Esophagus muscularis mucosa (tissue), 3 donors: ENCODE data around the gene PRKACB.

Experiments
- POLR2A ChIP-seq: fragments of 450-650 bp; IDR thresholded peaks from one replicate; pipeline ENCODE4 v1.6.1; 2017; ENCODE audit warnings: antibody characterized with exemption, moderate library complexity, mild to moderate bottlenecking, low read depth
- TF ChIP-seq, protein P1 (sequence below), 3 experiments: fragments of 200-600 bp in 2 of 3; fragments of 450-650 bp in 1 of 3; sonication (generic) in 2 of 3; IDR thresholded peaks; one replicate each; pipeline ENCODE4 v1.5.1; 2017 to 2019; ENCODE audit warnings: antibody characterized with exemption in 3 of 3, mild to moderate bottlenecking in 2 of 3, moderate library complexity in 1 of 3

DNA sequence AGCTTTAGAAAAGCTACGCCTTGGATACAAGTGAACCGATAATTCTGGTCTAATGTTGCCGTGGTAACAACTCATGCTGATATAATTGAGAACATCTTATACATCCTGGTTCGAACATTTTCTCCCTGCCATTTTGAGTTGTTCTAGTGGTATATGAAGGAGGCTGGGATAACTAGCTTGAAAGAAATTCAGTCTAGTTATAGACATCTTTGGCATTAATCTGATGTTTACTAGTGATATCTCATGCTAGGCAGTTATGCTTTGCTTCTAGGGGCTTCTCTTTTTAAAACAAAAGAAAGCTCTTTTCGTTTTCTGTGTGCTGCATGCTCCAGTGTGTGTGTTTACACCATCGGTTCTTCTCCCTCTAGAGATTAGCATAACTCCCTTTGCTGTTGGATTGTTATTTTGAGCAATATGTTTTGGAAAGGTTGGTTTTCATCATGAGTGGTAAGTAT is 20.5 kb downstream of the PRKACB start:
- TF ChIP-seq, protein P1, sequence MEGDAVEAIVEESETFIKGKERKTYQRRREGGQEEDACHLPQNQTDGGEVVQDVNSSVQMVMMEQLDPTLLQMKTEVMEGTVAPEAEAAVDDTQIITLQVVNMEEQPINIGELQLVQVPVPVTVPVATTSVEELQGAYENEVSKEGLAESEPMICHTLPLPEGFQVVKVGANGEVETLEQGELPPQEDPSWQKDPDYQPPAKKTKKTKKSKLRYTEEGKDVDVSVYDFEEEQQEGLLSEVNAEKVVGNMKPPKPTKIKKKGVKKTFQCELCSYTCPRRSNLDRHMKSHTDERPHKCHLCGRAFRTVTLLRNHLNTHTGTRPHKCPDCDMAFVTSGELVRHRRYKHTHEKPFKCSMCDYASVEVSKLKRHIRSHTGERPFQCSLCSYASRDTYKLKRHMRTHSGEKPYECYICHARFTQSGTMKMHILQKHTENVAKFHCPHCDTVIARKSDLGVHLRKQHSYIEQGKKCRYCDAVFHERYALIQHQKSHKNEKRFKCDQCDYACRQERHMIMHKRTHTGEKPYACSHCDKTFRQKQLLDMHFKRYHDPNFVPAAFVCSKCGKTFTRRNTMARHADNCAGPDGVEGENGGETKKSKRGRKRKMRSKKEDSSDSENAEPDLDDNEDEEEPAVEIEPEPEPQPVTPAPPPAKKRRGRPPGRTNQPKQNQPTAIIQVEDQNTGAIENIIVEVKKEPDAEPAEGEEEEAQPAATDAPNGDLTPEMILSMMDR (IDR thresholded peaks at IDR 0.05), result no peak
- TF ChIP-seq POLR2A, result no peak
